Brain pericyte (primary cell): ENCODE results near the gene HRK.

Experiments
- DNase-seq: peaks from one replicate; pipeline ENCODE4 v3.0.0-alpha.2; 2012; ENCODE audit warnings: low read depth, low spot score

Gene HRK

DNA sequence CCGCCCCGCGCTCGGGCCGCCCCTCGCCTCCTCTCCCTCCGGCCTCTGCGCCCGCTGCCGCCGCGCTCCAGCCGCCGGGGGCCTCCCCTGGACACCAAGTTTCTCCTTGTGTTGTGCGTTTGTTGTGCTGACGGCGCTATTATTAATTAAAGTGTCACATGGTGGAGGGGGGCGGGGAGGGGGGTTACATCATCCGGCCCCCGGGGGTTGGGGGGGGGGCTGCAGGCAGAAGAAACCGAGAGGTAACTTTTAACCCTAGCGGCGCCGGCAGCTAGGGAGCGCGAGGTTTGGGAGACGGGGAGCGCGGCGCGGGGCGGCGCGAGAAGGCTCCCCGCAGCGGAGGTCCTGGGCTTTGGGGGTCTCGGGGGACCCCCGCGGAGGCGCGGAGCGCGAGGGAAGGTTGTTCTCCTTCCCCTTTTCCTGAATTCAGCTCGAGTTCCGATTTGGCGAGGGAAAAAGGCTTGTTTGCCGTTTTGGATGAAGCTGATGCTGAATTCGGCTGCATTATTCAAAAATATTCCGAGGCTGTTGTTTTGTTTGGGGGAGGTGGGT is at the start of gene HRK:
Gene HRK, minus strand, starts transcription at position 117 of the 552 bp plus-strand sequence. CDS start 134 bp downstream, outside the sequence.
- no peak for DNase-seq

DNA sequence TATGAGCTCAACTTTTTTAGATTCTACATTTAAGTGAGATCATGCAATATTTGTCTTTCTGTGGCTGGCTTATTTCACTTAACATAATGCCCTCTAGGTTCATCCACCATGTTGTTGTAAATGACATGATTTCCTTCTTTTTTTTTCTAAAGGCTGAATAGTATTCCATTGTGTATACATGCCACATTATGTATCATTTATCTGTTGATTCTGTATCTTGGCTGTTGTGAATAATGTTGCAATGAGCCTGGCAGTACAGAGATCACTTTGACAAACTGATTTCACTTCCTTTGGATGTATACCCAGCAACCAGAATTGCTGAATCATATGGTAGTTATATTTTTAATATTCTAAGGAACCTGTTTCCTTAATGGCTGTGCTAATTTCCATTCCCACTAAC is 48.6 kb upstream of the HRK start:
- no peak for DNase-seq

DNA sequence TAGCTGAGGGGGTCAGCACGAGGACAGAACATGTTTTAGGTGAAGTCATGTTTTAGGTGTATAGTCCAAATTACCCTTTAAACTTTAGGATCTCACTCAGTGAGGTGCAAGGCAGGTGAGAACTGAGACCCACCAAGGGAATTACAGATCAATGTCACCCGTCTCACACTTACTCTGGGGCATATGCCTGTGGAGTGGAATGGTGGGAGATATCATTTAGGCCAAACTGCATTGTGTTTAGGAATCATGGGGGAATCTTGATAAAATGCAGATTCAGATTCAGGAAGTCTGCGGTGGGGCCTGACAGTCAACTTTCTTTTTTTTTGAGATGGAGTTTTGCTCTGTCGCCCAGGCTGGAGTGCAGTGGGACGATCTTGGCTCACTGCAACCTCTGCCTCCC is 47.3 kb upstream of the HRK start:
- no peak for DNase-seq

DNA sequence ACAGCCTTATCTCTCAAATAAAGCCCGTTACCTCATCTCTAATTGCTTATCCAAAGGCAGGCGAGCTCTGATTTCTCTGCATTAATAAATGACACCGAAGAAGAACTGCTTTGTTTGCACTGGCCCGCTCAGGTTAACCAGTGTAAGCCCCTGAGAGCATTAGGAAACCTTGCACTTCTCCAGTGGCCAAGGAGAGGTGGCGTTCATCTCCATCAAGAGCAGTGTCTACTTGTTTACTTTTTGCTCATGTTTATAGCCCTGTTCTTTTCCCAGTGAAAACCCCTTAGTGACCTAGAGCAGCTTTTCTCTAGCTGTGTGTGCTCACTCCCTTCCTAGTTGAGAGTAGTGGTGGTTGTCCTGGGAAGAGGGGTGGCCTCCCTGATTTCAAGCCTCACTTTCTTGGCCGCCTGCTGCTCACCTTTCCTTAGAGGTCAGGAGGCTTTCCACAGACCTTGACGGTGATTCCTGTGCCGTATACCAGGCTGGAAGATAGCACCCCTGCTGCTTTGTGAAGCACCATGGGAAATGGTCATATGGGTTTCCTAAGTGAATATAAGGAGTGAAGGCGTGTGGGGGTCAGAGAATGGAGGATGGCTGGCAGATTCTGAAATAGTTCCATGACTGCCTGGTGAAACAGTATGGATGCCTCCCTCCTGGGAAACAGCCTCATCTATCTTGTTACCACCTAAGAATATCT is 46.2 kb upstream of the HRK start:
- DNase-seq, result no peak

DNA sequence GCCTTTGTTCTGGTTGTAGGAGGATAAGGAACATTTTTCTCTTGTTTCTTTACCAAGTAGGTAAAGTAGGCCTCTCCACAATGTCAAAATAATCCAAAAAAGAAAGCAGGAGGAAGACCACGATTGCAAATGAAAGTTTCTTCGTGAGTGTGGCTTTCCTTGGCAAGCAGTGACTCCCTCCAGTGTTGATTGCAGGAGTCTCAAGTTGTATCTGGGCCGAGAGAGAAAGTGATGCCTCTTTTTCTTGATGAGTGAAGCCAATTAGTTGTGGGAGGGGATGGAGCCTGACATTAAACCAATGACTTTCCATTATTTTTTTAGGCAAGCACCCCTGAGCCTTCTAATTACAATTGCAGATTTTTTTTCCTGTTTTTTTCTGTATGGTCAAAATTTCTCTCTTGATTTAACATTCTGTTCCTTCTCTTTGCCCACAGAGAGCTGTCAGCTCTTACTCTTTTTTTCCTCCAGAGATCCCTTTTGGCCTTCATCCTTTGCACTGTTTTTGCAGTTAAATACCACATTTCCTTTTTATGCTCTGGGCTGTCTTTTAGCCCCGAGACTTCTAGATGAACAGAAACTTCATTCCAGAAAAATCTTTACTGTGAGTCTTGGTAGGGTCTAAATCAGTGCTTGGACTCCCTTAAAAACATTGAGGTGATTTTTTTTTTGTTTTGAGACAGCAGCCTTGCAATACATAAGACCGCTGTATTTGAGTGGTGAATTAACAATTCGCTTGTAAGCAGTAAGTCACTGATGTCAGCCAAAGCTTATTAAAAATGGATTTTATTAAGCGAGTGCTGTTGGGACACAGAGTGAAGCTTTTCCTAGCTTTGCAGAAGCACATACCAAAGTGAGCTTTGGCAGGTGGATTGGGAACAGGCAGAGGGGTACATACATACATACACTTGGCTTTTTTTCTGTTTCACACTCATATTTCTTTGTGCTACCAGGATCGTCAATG is 45.3 kb upstream of the HRK start:
- DNase-seq, result no peak

DNA sequence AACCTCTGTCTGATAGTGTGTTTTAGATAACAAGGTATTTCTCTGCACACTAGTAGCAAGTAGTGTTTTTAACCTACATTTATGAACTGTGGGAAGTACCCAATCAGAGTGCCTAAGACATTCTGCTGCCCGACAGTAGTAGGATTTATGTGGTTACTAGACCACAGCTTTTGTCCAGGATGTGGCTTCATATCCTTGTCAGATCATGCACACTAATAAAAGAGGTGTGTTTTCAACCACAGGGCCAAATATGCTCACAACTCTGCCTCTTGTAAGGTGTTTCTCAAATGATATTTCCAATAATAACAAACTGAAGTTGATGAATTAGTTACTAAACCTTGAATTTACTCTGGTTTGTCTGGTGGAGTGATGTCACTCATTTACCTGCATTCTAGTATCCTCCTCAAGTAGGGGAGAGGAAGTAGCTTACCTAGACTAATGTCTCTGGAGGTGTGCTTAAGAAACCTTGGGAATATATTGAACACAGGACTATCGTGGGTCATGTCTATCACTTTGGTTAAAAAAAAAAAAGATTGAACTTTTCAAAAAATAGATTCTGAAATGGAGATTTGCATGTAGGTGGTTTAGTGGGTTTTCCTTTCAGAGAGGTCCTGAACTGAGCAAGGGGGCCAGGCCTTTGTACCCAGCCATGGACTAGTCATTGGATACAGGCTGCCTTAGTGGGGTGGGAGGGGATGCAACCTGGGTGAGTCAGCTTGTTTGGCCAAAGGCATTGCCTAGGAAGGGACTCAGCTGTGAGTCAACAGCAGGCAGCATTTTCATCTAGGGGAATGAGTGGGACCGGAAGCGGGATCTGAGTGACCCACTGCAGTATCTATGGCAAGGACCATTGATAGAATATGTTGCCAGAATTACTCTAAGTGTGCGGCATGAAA is 43.6 kb upstream of the HRK start:
- no peak for DNase-seq

DNA sequence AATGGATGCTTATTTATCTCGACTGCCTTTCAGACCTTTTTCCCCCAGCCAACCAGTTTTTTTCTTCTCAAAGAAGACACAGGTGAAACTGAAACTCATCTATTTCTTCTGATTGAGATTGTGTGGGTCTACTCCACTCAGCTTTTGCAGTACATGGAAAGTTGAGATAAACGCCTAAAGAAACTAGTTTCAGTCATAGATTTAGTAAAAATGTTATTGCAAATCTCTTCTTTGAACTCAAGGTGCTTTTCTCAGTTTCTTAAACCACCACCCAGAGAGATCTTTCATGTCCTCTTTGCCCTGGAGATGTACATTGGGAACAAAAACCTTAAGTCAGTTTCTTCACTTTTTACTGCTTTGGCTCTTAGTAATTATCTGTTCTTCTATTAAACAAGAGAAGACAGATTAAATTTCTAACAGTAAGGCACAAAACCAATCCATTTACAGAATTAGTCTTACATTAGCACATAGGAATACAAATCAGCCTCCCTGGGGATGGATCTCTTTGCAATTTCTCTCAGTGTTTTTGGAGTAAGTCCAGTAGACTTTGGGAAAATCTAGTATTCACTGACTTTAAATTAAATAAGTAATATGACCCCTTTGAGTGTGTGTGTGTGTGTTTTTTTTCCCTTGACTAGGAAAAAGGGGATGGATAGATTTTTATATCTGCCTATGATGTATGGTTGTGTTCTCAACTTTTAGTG is 41.1 kb upstream of the HRK start:
- DNase-seq, result peak; percentile 18

DNA sequence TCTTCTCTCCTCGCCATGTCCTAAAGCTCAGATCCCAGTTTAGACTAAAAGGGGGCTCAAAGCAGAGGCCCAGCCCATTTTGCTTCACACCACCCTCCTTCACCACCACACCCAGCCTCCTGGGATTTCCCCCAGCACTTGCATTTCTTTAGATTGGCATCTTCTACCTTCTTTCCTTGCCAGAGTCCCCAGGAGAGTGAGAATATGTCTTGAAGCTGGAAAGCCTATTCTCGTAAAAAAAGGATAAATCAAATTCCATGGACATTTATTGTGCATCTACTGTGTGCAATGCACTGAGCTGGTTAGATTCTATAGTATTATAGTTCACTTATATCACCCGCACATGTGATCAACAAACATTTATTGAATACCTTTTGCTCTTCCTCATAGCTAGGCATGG is 39.7 kb upstream of the HRK start:
- DNase-seq, result no peak

DNA sequence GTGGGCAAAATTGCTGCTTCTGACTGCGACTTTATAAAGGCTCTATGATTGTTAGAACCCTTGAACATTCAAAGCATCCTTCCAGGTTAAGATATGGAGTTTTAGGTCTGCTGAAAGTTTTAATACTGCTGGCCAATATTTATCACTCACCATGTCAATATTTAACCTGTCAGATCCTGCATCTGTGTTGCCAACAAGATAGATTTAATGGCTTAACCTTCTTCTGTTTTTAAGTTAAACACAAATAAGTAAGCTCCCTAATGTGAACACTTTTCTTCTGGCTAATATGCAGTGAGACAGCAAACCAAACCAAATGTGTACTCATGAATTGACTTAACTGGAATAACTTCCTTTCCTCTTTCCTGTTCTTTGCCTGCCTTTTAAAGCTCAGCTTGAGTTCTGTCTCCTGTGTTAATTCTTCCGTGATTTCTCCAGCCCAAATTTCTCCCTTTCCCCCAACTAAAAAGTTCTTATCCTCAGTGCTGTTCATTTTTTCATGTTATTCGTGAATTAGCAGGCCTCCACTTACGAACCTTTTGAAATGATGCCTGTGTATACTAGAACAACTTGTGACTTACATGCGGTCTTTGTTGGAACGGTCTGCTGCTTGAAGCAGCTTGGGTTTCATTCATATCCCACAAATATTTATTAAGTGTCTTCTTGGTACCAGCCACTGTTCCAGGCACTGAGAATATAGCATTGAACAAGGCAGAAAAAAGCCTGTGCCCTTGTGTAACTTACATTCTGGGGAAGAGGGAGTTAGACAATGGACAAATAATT is 38.7 kb upstream of the HRK start:
- DNase-seq, result no peak

DNA sequence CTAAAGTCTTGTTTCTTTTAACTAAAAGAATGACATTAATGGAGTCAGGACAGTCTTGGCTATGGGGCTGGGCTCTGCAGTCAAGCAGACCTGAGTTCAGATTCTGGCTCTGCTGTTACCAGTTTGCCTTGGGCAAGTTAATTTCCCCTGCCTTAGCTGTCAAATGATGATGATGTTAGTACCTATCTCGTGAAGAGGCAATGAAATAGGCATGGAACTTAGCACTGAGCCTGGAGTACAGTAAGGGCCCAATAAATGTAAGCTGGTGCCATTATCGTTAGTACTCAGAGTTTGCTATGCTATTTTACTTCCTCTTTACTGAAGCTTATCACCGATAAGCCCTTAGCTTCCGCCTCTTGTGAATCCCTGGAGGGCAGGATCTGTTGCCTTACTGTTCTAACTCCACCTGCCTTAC is 38.0 kb upstream of the HRK start:
- DNase-seq, result no peak

DNA sequence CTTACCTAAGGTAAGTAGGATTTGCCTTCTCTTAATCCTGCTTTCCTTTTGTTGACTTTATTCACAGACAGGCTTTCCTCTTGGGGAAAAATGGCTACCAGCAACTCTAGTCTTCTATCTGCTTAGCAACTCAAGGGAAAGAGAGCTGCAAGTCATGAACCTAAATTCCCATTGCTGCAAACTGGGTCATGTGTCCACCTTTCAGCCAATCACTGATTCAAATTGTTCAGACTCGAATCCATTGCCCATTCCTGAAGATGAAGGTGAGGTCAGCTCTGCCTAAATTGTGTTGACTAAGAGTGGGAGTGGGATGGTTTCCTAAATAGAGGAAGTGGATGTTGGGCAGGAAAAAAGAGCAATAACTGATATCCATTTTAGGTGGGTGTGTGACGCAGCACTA is 37.2 kb upstream of the HRK start:
- DNase-seq, result no peak

DNA sequence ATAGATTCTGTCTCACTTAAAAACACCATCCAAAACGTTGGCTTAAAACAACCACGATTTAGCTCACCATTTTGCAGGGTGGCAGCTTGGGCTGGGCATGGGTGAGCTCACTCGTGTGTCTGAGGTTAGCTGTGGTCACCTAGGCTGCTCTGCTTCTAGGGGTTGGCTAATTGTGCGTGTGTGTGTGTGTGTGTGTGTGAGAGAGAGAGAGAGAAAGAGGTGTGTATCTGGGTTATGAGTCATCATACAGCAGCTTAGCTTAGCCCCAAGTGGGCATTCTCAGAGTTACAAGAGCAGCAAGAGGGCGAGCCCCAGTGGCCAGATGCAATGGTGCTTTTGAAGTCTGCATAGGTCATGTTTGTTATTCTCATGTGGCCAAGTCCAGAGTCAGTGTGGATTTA is 35.5 kb upstream of the HRK start:
- peak; percentile 48 for DNase-seq

DNA sequence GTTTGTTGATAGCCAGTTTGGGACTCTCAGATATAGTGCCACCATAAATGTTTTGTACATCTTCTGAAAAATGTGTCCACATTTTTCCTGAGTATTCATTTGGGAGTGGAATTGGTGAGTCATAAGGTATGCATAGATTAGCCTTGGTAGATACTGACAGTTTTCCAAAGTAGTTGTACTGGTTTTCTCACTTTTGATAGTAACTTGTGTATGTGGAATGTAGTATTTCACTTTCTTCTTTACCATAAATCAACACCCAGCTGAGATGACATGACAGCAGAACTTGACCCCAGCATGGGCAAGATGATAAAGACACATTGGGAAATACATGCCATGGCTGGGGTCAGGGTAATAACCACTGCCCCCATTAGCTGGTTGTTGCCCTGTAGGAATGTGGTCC is 34.9 kb upstream of the HRK start:
- no peak for DNase-seq

DNA sequence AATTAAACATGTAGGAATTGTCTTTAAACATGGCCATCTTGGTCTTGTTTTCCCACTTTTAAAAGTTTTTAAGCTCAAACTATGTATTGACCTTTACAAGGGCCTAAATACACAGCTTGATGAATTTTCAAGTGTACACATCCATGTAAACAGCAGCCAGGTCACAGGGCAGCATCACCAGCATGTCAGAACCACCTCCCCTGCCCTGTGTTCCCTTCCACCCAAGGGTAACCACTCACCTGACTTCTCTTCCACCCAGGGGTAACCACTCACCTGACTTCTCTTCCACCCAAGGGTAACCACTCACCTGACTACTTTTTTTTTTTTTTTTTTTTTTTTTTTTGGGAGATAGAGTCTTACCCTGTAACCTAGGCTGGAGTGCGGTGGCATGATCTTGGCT is 34.1 kb upstream of the HRK start:
- DNase-seq, result no peak

DNA sequence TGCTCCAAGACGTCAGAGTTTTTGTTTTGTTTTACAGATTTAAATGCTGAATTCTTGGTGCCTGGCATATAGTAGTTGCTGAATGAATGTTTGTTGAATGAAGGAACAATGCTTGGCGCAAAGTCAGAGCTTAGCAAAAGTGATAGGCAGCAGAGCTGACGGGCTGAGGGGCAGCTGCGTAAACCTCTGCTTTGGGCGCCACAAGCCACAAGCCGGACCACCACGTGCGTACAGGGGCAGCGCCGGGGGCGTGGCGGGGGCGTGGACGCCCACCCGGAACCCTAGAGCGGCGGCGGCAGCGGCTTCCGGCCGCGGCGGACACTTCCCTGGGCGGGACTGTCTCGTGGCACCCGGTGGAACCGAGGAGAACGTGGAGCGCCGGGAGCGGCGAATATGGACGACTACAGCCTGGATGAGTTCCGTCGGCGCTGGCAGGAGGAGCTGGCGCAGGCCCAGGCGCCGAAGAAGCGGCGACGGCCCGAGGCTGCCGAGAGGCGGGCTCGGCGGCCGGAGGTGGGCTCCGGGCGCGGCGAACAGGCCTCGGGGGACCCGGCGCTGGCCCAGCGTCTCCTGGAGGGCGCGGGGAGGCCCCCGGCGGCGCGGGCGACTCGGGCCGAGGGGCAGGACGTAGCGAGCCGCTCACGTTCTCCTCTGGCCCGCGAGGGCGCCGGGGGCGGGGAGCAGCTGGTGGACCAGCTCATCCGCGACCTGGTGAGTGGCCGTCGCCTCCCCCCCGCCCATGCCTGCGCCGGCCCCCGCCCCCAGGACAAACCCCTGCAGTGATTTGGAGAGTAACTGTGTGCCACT is 29.6 kb upstream of the HRK start, which contains the start of gene FBXW8:
Gene FBXW8, plus strand, starts transcription at position 306 of the 807 bp plus-strand sequence. Its CDS starts 88 bp downstream, at position 394.
- peak; percentile 17 for DNase-seq

DNA sequence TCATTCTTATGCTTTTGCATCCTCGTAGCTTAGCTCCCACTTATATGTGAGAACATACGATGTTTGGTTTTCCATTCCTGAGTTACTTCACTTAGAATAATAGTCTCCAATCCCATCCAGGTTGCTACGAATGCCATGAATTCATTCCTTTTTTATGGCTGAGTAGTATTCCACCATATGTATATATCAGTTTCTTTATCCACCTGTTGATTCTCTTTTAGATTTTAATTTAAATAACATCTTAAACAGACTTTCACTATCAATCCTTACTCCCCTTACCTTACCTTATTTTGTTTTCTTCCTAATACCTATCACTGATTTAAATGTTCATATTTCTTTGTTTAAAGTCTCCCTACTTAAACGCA is 29.0 kb upstream of the HRK start:
- no peak for DNase-seq

DNA sequence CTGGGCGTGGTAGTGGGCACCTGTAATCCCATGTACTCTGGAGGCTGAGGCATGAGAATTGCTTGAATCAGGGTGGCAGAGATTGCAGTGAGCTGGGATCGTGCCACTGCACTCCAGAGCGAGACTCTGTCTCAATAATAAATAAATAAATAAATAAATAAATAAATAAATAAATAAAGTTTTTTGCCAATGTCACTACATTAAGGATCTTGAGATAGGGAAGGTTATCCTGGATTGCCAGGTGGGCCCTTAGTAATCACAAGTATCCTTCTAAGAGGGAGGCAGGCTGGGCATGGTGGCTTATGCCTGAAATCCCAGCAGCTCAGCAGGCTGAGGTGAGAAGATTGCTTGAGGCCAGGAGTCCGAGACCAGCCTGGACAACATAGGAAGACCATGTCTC is 25.0 kb upstream of the HRK start:
- DNase-seq, result no peak

DNA sequence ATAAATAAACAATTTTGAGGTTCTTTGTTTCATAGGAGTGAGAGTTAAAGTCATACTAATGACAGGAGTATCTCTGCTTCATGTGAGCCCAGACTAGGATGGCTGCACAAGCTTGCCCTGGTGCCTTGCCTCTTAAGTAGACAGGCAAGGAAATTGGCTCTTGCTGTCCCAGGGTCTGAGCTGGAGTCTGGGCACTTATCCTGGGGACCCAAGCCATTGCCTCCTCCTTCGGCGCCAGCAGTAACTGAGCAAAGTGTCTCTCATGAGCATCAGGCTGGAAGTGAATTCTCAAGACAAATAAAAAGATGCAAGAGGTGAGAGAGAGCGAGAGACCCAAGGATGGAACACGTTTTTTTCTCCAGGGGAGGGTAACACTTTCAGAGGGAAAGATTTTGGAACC is 22.6 kb upstream of the HRK start:
- DNase-seq, result no peak

DNA sequence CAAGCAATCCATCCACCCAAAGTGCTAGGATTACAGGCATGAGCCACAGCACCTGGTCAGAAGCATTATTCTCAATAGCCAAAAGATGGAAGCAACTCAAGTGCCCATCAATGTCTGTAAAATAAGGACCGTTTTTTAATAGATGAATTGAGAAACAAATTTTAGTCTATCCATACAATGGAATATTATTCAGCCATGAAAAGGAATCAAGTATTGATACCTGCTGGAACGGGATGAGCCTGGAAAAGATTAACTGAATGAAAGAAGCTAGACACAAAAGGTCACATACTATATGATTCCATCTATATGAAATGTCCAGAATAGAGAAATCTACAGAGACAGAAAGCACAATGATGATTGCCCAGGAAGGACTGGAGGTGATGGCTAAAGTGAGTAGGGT is 20.4 kb upstream of the HRK start:
- DNase-seq, result no peak
